DOHH2 (cell line): ENCODE results near the gene SPRY1.

ENCODE experiments used
- H3F3A ChIP-seq: fragments of 200-600 bp; sonication (generic), shearing (Covaris generic); 2 replicates; pipeline ENCODE4 v1.6.0; 2016; ENCODE audit warnings: antibody characterized with exemption, mild to moderate bottlenecking; ENCODE audit not compliant: control insufficient read depth, insufficient read depth
- H3K27ac ChIP-seq: fragments of 200-600 bp; sonication (generic); 2 replicates; pipeline ENCODE4 v1.5.1; 2014; ENCODE audit warnings: low read depth, mild to moderate bottlenecking, low read length, moderate library complexity
- H3K27me3 ChIP-seq: fragments of 200-600 bp; sonication (generic); 2 replicates; pipeline ENCODE4 v1.6.1; 2014; ENCODE audit warnings: mild to moderate bottlenecking, low read length, mixed read lengths; ENCODE audit not compliant: control insufficient read depth
- H3K36me3 ChIP-seq: fragments of 200-600 bp; sonication (generic); 2 replicates; pipeline ENCODE4 v1.6.1; 2014; ENCODE audit warnings: mild to moderate bottlenecking, low read length, moderate library complexity, mixed read lengths; ENCODE audit not compliant: control insufficient read depth
- H3K4me1 ChIP-seq: fragments of 200-600 bp; sonication (generic); 2 replicates; pipeline ENCODE4 v1.6.1; 2014; ENCODE audit warnings: mild to moderate bottlenecking, low read length, mixed read lengths; ENCODE audit not compliant: control insufficient read depth
- H3K4me2 ChIP-seq: fragments of 200-600 bp; sonication (generic); 2 replicates; pipeline ENCODE4 v1.6.0; 2014; ENCODE audit warnings: mild to moderate bottlenecking, low read length, moderate library complexity
- H3K4me3 ChIP-seq: fragments of 200-600 bp; sonication (generic); 2 replicates; pipeline ENCODE4 v1.5.1; 2014; ENCODE audit warnings: mild to moderate bottlenecking, low read length, mixed read lengths
- H3K79me2 ChIP-seq: fragments of 200-600 bp; sonication (generic); 2 replicates; pipeline ENCODE4 v1.6.1; 2014; ENCODE audit warnings: mild to moderate bottlenecking, low read length, mixed read lengths; ENCODE audit not compliant: control insufficient read depth
- H3K9me2 ChIP-seq: fragments of 200-600 bp; sonication (generic); replicated peaks from 2 replicates; pipeline ENCODE4 v1.6.1; 2014; ENCODE audit warnings: mild to moderate bottlenecking, low read length, mixed read lengths; ENCODE audit not compliant: control insufficient read depth
- H3K9me3 ChIP-seq: fragments of 200-600 bp; sonication (generic); 2 replicates; pipeline ENCODE4 v1.6.1; 2014; ENCODE audit warnings: antibody characterized with exemption, low read length, mixed read lengths; ENCODE audit not compliant: control insufficient read depth, insufficient read depth
- H4K20me1 ChIP-seq: fragments of 200-600 bp; sonication (generic); 2 replicates; pipeline ENCODE4 v1.6.0; 2014; ENCODE audit warnings: low read depth, mild to moderate bottlenecking, antibody characterized with exemption, low read length, moderate library complexity; ENCODE audit not compliant: control insufficient read depth, insufficient read depth
- CTCF ChIP-seq: fragments of 200-600 bp; sonication (generic); IDR thresholded peaks from one replicate; pipeline ENCODE4 v1.5.1; 2014; ENCODE audit warnings: antibody characterized with exemption, mild to moderate bottlenecking, low read depth, low read length; ENCODE audit not compliant: poor library complexity, severe bottlenecking
- EZH2phosphoT487 ChIP-seq: fragments of 200-600 bp; sonication (generic); IDR thresholded peaks from 2 replicates; pipeline ENCODE4 v1.6.1; 2017; ENCODE audit warnings: borderline replicate concordance, mild to moderate bottlenecking, antibody characterized with exemption, low read length, moderate library complexity, mixed read lengths

SPRY1 gene

GRCh38 chr4:123396307-123397143, at the start of gene SPRY1:
Gene SPRY1 (plus strand): TSS chr4:123396795. CDS start chr4:123401592, 4,797 bp downstream.
- peaks cover 38% of the 10 kb centered on the region for H3K4me1 ChIP-seq
- H3F3A ChIP-seq, result 0 out of 2 replicates have a peak, but pooled peaks cover 4% of the 10 kb centered on the region
- peak within 1 kb of the TSS; percentile 75 for H3K4me3 ChIP-seq
- no peaks in the 10 kb centered on the region for H3K9me3 ChIP-seq
- no peak within 1 kb of the TSS for H3K27ac ChIP-seq
- no peaks in the 10 kb centered on the region for H3K36me3 ChIP-seq
- H4K20me1 ChIP-seq, result peaks cover 5% of the 10 kb centered on the region; the same call in 1 of the 2 replicates
- H3K4me2 ChIP-seq, result peak within 1 kb of the TSS; percentile 93
- H3K9me2 ChIP-seq, result no peaks in the 10 kb centered on the region
- peaks cover 46% of the 10 kb centered on the region for H3K27me3 ChIP-seq
- no peaks in the 10 kb centered on the region for H3K79me2 ChIP-seq
- no peak for TF ChIP-seq EZH2phosphoT487
- TF ChIP-seq CTCF, result no peak

GRCh38 chr4:123346951-123347350, 49.6 kb upstream of the SPRY1 start:
- H3K36me3 ChIP-seq, result no peaks in the 10 kb centered on the region

GRCh38 chr4:123348946-123349345, 47.6 kb upstream of the SPRY1 start:
- H3K4me1 ChIP-seq, result no peaks in the 10 kb centered on the region; the same call in 1 of the 2 replicates
- 0 out of 2 replicates have a peak, but pooled peaks cover 2% of the 10 kb centered on the region for H3K27me3 ChIP-seq
- no peaks in the 10 kb centered on the region for H3F3A ChIP-seq
- H3K27ac ChIP-seq, result no peak overlapping the region
- no peak overlapping the region for H3K4me3 ChIP-seq
- H3K36me3 ChIP-seq, result no peaks in the 10 kb centered on the region
- no peak overlapping the region for H3K4me2 ChIP-seq
- no peaks in the 10 kb centered on the region for H4K20me1 ChIP-seq
- no peak for TF ChIP-seq CTCF
- no peak for TF ChIP-seq EZH2phosphoT487
- H3K9me3 ChIP-seq, result no peaks in the 10 kb centered on the region
- no peaks in the 10 kb centered on the region for H3K9me2 ChIP-seq
- no peaks in the 10 kb centered on the region for H3K79me2 ChIP-seq

More at GRCh38 chr4:123346951-123347350, 49.6 kb upstream of the SPRY1 start:
- no peak overlapping the region for H3K27ac ChIP-seq
- H3K9me3 ChIP-seq, result no peaks in the 10 kb centered on the region
- H3F3A ChIP-seq, result no peaks in the 10 kb centered on the region
- no peaks in the 10 kb centered on the region for H4K20me1 ChIP-seq
- H3K27me3 ChIP-seq, result 0 out of 2 replicates have a peak, but pooled peaks cover 2% of the 10 kb centered on the region
- H3K4me1 ChIP-seq, result no peaks in the 10 kb centered on the region
- no peaks in the 10 kb centered on the region for H3K9me2 ChIP-seq
- TF ChIP-seq CTCF (no peak), EZH2phosphoT487 (no peak)
- H3K79me2 ChIP-seq, result no peaks in the 10 kb centered on the region
- no peak overlapping the region for H3K4me3 ChIP-seq
- H3K4me2 ChIP-seq, result no peak overlapping the region
